ENCODE results near the gene CFAP92. TPM values are rescaled to one million over a fixed set of nuclear protein-coding genes. Genes with fewer than 3 reads are reported as not detected.

Gene CFAP92
- total RNA-seq, 1 donor from 2014 or later: 2.7 TPM

DNA sequence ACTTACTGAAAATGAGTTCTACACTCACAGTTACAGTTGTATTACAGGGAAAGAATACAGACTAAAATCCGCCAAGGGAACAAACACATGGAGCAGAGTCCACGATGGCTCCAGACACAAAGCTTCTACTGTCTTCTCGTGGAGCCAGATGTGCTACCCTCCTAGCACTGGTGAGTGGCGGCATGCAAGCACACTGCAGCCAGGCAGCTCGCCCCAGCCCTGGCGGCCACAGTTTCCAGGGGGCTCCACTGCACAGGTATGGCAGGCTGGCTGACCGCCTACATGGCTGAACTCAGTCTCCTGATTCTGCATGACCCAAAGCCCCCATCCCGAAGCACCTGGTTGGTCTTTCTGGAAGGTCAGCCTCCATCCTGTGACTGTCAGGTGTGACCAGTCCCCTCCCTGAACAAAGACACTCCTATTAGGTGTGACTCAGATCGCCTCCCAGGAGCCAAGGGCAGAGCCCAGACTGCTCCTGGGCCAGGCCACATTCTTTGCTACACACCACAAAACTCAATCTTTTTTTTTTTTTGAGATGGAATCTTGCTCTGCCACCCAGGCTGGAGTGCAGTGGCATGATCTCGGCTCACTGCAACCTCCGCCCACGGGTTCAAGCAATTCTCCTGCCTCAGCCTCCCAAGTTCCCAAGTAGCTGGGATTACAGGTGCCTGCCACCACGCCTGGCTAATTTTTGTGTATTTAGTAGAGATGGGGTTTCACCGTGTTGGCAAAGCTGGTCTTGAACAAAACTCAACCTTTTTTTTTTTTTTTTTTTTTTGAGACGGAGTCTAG lies 51.5 kb downstream of the CFAP92 start:
- Mint-ChIP-seq H3K27ac (no peak overlapping the region), H3K4me1 (ENCODE audit: low read depth) (no peaks in the 10 kb centered on the region), H3K36me3 (ENCODE audit: insufficient read depth) (no peaks in the 10 kb centered on the region), H3K4me3 (ENCODE audit: low read depth) (no peak overlapping the region), H3K9me3 (ENCODE audit: low read depth) (no peaks in the 10 kb centered on the region), H3K27me3 (no peaks in the 10 kb centered on the region)
- TF ChIP-seq CTCF (IDR thresholded peaks at IDR 0.05; ENCODE audit: unreplicated experiment): no peak
- DNase-seq (ENCODE audit: low spot score, unreplicated experiment): no peak

DNA sequence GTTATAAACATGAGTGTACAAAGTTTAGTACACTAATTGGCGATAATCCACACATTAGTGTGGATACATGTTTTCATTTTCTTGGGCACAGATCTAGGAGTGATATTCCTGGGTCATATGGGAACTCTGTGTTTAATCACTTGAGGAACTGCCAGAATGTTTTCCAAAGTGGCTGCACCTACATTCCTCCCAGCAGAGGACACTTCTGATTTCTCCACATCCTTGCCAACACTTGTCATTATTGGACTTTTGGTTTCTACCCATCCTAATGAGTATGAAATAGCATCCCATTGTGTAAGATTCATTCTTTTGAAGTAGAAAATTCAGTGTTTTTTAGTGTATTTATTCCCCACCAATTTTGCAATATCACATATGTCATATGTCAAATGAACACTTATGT lies 53.6 kb downstream of the CFAP92 start:
- H3K36me3 Mint-ChIP-seq (ENCODE audit: insufficient read depth): no peaks in the 10 kb centered on the region
- TF ChIP-seq CTCF (IDR thresholded peaks at IDR 0.05; ENCODE audit: unreplicated experiment): no peak
- H3K9me3 Mint-ChIP-seq (ENCODE audit: low read depth): no peaks in the 10 kb centered on the region
- H3K27me3 Mint-ChIP-seq: no peaks in the 10 kb centered on the region
- no peak overlapping the region for H3K27ac Mint-ChIP-seq
- no peaks in the 10 kb centered on the region for H3K4me1 Mint-ChIP-seq (ENCODE audit: low read depth)
- DNase-seq (ENCODE audit: low spot score, unreplicated experiment): no peak
- no peak overlapping the region for H3K4me3 Mint-ChIP-seq (ENCODE audit: low read depth)

DNA sequence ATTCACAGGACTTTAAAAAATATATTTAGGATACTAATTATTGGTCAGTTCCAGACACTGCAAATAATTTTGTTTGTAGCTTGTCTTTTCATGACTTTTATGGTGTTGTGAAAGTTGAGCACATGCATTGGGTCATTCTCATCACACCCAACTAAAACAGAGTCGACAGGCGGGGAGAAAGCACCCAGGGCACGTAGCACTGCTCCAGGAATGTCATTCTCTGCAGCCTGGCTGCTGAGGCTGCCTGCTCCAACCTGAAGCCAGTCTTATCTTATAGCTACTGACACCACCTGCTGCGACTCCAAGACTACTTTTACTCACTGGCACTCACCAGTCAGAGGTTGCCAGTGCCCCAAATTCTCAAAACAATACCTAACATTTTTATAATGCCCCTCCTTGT lies 57.5 kb downstream of the CFAP92 start:
- Mint-ChIP-seq H3K27ac (no peak overlapping the region), H3K27me3 (peaks cover 5% of the 10 kb centered on the region), H3K36me3 (ENCODE audit: insufficient read depth) (no peaks in the 10 kb centered on the region), H3K9me3 (ENCODE audit: low read depth) (no peaks in the 10 kb centered on the region), H3K4me1 (ENCODE audit: low read depth) (no peaks in the 10 kb centered on the region), H3K4me3 (ENCODE audit: low read depth) (no peak overlapping the region)
- DNase-seq (ENCODE audit: low spot score, unreplicated experiment): no peak
- no peak for TF ChIP-seq CTCF (IDR thresholded peaks at IDR 0.05; ENCODE audit: unreplicated experiment)

DNA sequence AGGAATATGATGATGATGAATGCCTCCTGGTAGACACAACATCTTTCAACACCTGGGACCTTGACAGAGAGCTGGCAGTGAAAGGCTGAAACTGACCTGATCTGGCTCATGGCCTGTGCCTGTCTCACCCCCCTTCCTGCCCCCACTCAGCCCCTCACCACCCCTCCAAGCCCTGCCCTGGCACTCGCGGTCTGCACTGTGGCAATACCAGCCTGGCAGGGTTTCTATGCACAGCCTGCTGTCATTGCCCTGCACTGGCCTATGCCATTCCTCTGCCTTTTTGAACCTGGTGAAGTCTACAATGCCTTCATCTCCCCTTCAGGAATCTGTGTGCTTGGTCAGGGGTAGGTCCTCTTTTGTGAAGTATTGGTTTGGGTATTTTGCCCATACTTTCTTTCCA lies 58.0 kb downstream of the CFAP92 start:
- no peak overlapping the region for H3K27ac Mint-ChIP-seq

GRCh38 chr3:128933922-128934253 lies 60.0 kb downstream of the CFAP92 start:
- Mint-ChIP-seq H3K4me1 (ENCODE audit: low read depth) (no peaks in the 10 kb centered on the region), H3K4me3 (ENCODE audit: low read depth) (no peak overlapping the region), H3K27ac (no peak overlapping the region), H3K27me3 (peaks cover 5% of the 10 kb centered on the region), H3K9me3 (ENCODE audit: low read depth) (peaks cover 6% of the 10 kb centered on the region), H3K36me3 (ENCODE audit: insufficient read depth) (no peaks in the 10 kb centered on the region)
- TF ChIP-seq CTCF (IDR thresholded peaks at IDR 0.05; ENCODE audit: unreplicated experiment): no peak
- DNase-seq (ENCODE audit: low spot score, unreplicated experiment): no peak

More for the DNA sequence above, 58.0 kb downstream of the CFAP92 start:
- TF ChIP-seq CTCF (IDR thresholded peaks at IDR 0.05; ENCODE audit: unreplicated experiment): no peak
- Mint-ChIP-seq H3K27me3 (peaks cover 5% of the 10 kb centered on the region), H3K4me1 (ENCODE audit: low read depth) (no peaks in the 10 kb centered on the region), H3K9me3 (ENCODE audit: low read depth) (no peaks in the 10 kb centered on the region), H3K36me3 (ENCODE audit: insufficient read depth) (no peaks in the 10 kb centered on the region), H3K4me3 (ENCODE audit: low read depth) (no peak overlapping the region)
- DNase-seq (ENCODE audit: low spot score, unreplicated experiment): no peak
